SJSA1 (cell line): ENCODE data around the gene GADD45G. TPM values are rescaled to one million over a fixed set of nuclear protein-coding genes. Genes with fewer than 3 reads are reported as not detected.
A peak's percentile ranks its signal among the peaks of the same experiment; 100 is the strongest.

Experiments
- DNase-seq, 2 experiments: peaks; one replicate each; pipeline ENCODE4 v3.0.0-alpha.2; 2015 to 2020; ENCODE audit warnings: low spot score in 2 of 2, low read depth in 1 of 2
- H3K27ac ChIP-seq: fragments of 250-450 bp; sonication (Bioruptor Pico); 2 replicates; pipeline ENCODE4 v1.5.1; 2020; ENCODE audit warnings: mild to moderate bottlenecking, moderate library complexity
- H3K27me3 ChIP-seq: fragments of 250-450 bp; sonication (Bioruptor Pico); replicated peaks from 2 replicates; pipeline ENCODE4 v1.5.1; 2020; ENCODE audit warnings: mild to moderate bottlenecking, moderate library complexity
- H3K36me3 ChIP-seq: fragments of 250-450 bp; sonication (Bioruptor Pico); 2 replicates; pipeline ENCODE4 v1.5.1; 2020; ENCODE audit warnings: mild to moderate bottlenecking
- H3K4me1 ChIP-seq: fragments of 250-450 bp; sonication (Bioruptor Pico); replicated peaks from 2 replicates; pipeline ENCODE4 v1.6.1; 2021; ENCODE audit warnings: mild to moderate bottlenecking
- H3K4me3 ChIP-seq: fragments of 250-450 bp; sonication (Bioruptor Pico); 2 replicates; pipeline ENCODE4 v1.5.1; 2020; ENCODE audit warnings: mild to moderate bottlenecking
- H3K9me3 ChIP-seq: fragments of 250-450 bp; sonication (Bioruptor Pico); replicated peaks from 2 replicates; pipeline ENCODE4 v1.5.1; 2020; ENCODE audit warnings: mild to moderate bottlenecking
- total RNA-seq: library from RNA; depleted of rRNA; stranded (reverse); fragments of >200 nt; shearing (Covaris generic); gene quantifications from 2 replicates; pipeline ENCODE4 v1.2.3, GENCODE V29; 2014; rRNA removed

Gene GADD45G, protein sequence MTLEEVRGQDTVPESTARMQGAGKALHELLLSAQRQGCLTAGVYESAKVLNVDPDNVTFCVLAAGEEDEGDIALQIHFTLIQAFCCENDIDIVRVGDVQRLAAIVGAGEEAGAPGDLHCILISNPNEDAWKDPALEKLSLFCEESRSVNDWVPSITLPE
- not detected in 2 replicates for total RNA-seq

DNA sequence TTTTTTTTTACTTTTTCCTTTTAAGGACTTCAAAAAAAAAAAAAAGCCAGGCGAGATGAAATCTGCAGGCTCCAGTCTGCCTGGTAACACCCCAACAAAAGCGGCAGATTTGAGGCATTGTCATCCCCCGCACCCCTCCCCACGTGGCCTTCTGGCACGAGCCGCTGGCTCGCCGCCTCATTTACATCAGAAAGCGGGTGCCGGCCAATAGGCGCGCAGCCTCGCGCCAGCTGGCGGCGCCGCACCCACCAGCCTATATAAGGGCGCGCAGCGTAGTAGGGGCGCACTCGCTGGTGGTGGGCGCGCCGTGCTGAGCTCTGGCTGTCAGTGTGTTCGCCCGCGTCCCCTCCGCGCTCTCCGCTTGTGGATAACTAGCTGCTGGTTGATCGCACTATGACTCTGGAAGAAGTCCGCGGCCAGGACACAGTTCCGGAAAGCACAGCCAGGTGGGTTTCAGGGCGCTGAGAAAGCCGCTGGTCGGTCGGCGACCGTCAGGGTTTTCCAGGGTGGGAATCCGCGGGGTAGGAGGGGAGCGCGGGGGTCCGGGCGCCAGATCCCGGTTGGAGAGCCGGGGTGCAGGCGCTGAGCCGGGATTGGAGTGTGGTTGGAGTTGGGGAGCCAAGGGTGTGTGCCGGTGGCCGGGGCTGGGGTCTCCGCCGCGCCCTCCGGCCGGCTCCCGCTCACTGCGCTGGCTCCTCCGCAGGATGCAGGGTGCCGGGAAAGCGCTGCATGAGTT lies at the start of gene GADD45G:
TSS of gene GADD45G (plus strand) at position 284 of the 736 bp plus-strand sequence. CDS start at position 394, 110 bp downstream.
- no peaks in the 10 kb centered on the region for H3K36me3 ChIP-seq
- DNase-seq: no peak
- no peak within 1 kb of the TSS for H3K4me3 ChIP-seq
- no peaks in the 10 kb centered on the region for H3K9me3 ChIP-seq
- H3K27ac ChIP-seq: no peak within 1 kb of the TSS
- H3K4me1 ChIP-seq: no peaks in the 10 kb centered on the region
- H3K27me3 ChIP-seq: peaks cover 32% of the 10 kb centered on the region

DNA sequence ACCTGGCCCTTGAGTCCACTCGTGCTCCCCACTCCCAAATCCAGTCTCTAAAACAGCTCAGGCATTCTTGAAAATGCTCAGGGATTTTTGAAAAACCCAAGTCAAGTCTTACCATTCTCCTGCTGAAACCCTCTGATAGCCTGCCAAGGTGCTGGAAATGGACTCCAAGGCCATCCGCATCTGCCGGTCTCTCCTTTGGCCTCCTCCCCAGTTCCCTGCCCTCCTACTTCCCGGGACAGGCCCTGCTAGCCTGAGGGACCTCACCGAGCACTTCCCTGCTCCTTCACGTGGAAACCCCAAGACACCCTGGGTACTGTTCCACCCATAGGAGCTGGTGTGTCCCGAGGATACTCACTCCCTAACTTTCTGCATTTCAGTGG lies 49.8 kb upstream of the GADD45G start:
- no peaks in the 10 kb centered on the region for H3K4me1 ChIP-seq
- H3K27me3 ChIP-seq: no peaks in the 10 kb centered on the region
- H3K4me3 ChIP-seq: no peak overlapping the region
- H3K9me3 ChIP-seq: no peaks in the 10 kb centered on the region
- no peaks in the 10 kb centered on the region for H3K36me3 ChIP-seq
- no peak for DNase-seq
- H3K27ac ChIP-seq: no peak overlapping the region

DNA sequence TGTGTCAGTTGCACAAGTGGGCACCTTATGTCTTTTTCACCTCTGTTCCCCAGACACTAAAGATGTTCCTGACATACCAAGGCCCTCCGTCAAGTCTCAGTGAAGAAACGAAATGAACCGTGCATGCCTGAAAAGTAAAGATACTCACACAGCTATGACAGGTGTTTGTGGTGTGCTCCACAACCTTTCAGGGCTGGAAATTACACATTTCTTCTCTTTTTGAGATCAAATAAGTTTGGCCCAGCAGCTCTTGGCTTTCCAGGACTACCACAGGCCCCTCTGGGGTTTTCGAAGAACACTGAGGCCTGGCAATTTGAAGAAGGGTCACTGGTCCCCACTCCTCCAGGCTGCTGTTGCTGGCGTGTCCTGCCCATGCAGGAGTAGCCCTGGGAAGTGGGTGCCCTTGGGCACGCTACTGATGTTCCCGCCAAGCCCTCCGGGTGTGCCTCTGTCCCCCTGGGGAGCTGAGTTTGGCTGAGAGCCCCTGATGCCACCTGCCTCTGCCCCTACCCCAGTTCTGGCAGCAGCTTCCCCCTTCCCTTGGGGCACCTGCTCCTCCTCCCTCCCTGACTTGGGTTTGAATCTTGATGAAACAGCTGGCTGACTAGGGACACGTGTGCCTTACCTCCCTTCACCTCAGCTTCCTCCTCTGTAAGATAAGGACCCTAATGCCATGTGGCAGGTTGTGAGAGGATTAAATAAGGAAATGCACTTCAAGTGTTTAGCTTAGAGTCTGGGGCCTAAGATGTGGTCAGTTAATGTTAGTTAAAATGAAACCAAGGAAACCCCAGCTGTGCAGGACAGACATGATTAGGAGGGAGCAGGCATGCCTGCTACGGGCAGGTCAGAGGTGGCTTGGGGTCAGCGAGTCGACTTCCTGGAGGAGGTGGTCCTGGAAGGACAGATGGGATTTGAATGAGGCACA lies 49.1 kb upstream of the GADD45G start:
- no peak for DNase-seq
- Histone ChIP-seq H3K36me3 (no peaks in the 10 kb centered on the region), H3K4me1 (no peaks in the 10 kb centered on the region), H3K27ac (no peak overlapping the region), H3K27me3 (no peaks in the 10 kb centered on the region), H3K9me3 (no peaks in the 10 kb centered on the region), H3K4me3 (no peak overlapping the region)

DNA sequence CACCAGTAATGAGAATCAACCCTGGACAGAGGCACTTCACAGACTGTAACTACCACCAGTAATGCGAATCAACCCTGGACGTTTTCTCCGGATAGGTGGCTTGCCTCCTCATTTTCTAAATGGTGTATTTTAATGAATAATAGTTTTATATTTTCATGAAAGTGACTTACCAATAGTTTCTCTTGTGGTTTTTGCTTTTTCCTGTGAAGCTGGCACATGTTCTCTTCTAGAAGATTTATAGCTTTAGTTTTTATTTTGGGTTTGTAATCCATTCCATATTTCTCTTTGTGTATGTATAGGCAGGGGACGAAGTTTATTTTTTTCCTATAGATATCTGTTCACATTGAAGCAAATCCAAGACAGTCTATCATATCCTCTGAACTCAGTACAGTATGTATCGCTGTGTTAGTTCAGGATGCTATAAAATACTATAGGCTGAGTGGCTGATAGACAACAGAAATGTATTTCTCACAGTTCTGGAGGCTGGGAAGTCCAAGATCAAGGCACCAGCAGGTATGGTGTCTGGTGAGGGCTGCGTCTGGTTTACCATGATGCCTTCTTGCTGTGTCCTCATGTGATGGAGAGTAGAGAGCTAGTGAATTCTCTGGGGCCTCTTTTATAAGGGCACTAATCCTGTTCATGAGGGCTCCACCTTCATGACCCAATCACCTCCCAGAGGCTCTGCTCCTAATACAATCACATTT lies 46.5 kb upstream of the GADD45G start:
- no peaks in the 10 kb centered on the region for H3K4me1 ChIP-seq
- DNase-seq: no peak
- H3K36me3 ChIP-seq: no peaks in the 10 kb centered on the region
- no peaks in the 10 kb centered on the region for H3K9me3 ChIP-seq
- no peaks in the 10 kb centered on the region for H3K27me3 ChIP-seq
- no peak overlapping the region for H3K4me3 ChIP-seq
- no peak overlapping the region for H3K27ac ChIP-seq

DNA sequence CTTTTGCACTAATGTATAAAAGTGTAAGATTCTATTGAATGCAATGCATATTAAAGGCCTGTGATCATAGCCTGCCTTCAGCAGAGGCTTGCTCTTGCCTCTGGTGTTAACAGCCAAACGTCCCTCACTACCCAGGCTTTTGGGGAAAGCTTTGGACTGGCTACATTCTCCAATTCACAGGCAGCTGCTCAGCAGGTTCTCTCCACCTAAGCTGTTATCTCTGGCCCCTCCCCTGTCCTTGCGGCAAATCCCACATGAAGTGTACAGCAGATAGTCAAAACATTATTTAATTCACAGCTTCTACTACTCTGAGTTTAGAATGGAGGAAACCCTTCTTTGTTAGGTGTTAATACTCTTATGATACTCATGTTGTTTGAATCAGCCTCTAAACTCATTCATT lies 45.9 kb upstream of the GADD45G start:
- H3K27me3 ChIP-seq: no peaks in the 10 kb centered on the region
- no peak for DNase-seq
- H3K4me1 ChIP-seq: no peaks in the 10 kb centered on the region
- H3K4me3 ChIP-seq: no peak overlapping the region
- no peak overlapping the region for H3K27ac ChIP-seq
- H3K36me3 ChIP-seq: no peaks in the 10 kb centered on the region
- H3K9me3 ChIP-seq: no peaks in the 10 kb centered on the region

DNA sequence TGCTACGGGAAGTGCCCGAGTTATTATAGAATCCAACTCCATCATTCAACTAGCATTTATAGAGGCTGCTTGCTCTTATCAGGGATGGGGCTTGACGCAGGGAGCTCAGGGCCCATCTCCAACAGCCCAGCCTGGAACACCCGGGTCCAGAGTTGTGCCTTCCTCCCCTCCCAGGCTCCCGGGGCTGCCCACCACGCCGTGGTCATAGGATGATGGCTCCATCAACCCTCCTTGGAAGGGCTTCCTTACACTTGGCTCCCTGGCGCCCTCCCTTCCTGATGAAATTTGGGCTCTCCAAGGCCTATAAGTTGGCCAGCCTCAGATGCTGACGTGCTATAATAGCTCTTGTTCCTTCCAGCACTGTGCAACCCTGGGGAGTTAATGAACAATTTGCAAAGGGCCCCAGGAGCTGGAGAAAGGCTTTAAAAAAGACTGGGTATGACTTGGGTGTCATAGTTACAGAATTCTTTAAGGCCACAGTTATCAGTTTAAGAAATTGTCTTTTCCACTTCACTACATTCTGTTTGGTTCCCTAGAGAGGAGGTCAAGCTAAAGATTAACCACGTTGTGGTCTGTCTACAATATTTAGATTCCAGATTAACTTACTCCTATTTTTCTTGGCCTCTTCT lies 42.5 kb upstream of the GADD45G start:
- no peak for DNase-seq
- H3K4me3 ChIP-seq: no peak overlapping the region
- no peaks in the 10 kb centered on the region for H3K36me3 ChIP-seq
- H3K4me1 ChIP-seq: no peaks in the 10 kb centered on the region
- H3K27me3 ChIP-seq: no peaks in the 10 kb centered on the region
- H3K27ac ChIP-seq: no peak overlapping the region
- no peaks in the 10 kb centered on the region for H3K9me3 ChIP-seq

DNA sequence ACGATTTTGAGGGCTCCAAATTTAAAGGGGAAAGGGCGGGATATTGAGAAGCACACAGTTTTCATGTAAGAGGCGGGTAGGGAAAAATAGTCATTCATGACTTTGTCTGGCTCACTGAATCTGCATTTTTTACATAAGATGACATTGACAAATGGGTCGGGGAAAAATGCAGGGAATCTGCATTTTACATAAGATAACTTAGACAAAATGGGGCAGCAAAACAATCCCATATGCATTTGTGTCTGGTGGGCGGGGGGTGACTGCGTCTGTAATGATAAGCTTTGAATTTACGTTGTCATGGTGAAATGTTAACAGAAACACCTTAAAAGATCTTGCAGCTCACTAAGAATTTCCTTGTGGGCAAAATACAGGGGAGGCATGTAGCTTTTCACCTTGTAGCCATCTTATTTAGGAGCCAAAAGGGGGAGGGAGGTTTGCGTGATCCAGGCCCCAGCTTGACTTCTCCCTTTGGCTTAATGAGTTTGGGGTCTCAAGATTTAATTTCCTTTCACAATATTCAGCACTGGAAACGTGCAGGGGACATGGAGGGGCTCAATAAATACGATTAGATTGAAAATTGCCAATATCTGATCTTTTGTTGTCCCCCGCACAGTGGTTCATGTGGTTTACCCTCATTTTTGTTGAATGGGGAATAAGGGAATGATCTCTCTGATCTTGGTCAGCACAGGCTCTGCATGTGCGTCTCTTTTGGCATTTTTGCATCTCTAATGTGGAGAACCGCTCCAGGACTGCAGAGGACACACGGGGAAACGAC lies 41.1 kb upstream of the GADD45G start:
- DNase-seq: no peak
- Histone ChIP-seq H3K27ac (no peak overlapping the region), H3K36me3 (no peaks in the 10 kb centered on the region), H3K27me3 (no peaks in the 10 kb centered on the region), H3K9me3 (no peaks in the 10 kb centered on the region), H3K4me1 (no peaks in the 10 kb centered on the region), H3K4me3 (no peak overlapping the region)

DNA sequence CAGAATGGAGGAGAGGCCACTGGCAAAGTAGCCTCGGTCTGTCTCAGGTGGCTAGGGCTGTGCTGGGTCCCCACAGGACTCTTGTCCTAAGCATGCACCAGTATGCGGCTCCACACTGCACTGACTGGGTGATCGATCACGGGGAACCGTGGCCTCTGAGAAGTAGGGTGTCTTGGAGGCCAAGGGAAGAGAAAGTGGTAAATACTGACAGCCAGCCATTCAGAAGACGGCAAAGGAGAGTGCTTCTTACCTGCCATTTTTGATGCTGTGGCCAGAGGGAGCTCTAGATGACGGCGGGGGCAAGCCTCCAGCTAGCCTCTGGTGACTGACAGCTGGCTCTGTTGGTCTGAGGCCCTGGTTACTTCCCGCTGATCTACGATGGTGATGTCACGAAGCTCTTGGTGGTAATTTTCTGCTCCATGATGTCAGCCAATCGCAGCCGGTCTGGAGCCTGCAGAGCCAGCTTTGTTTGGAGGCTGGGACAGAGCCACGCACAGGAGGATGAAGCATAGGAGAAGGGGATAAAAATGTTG lies 40.4 kb upstream of the GADD45G start:
- H3K4me3 ChIP-seq: no peak overlapping the region
- no peaks in the 10 kb centered on the region for H3K36me3 ChIP-seq
- H3K27ac ChIP-seq: no peak overlapping the region
- H3K4me1 ChIP-seq: no peaks in the 10 kb centered on the region
- H3K9me3 ChIP-seq: no peaks in the 10 kb centered on the region
- no peaks in the 10 kb centered on the region for H3K27me3 ChIP-seq
- DNase-seq: no peak

DNA sequence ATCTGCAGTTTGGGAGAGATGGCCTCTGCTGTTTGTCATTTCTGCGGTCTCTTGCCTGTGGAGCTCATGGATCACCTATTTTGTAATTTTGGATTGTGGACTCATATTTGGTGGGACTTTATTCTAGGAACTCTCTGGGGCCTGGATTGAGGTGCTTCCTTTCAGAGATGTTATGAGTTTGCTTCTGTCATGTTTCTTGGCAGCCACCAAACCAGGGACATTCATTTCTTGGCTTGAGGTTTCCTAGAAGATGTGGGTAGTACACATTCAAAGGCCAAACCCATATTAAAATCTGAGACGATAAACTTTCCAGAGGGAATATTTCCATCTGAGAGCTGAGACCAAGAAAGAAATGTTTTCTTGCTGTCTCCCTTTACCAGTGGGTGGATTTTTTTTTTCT lies 37.2 kb upstream of the GADD45G start:
- H3K27ac ChIP-seq: no peak overlapping the region
- no peak for DNase-seq
- H3K36me3 ChIP-seq: no peaks in the 10 kb centered on the region
- H3K27me3 ChIP-seq: peaks cover 4% of the 10 kb centered on the region; the same call in 1 of the 2 replicates
- no peaks in the 10 kb centered on the region for H3K9me3 ChIP-seq
- H3K4me1 ChIP-seq: no peaks in the 10 kb centered on the region
- no peak overlapping the region for H3K4me3 ChIP-seq

DNA sequence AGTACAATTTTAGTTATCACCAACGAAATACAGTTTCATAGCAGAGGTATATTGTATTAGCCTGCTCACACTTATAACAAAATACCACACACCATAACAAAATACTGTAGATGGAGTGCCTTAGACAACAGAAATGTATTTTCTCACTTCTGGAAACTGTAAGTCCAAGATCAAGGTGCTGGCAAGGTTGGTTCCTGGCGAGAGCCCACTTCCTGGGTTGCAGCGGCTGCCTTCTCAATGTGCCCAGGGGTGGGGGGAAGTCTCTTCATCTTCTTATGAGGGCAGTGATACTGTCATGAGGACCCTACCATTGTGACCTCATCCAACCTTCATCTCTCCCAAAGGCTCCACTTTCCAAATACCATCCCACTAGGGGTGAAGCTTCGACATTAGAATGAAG lies 30.5 kb upstream of the GADD45G start:
- no peaks in the 10 kb centered on the region for H3K36me3 ChIP-seq
- H3K4me1 ChIP-seq: no peaks in the 10 kb centered on the region
- no peaks in the 10 kb centered on the region for H3K9me3 ChIP-seq
- no peak overlapping the region for H3K27ac ChIP-seq
- H3K27me3 ChIP-seq: peaks cover 8% of the 10 kb centered on the region; the same call in 1 of the 2 replicates
- no peak overlapping the region for H3K4me3 ChIP-seq
- no peak for DNase-seq

DNA sequence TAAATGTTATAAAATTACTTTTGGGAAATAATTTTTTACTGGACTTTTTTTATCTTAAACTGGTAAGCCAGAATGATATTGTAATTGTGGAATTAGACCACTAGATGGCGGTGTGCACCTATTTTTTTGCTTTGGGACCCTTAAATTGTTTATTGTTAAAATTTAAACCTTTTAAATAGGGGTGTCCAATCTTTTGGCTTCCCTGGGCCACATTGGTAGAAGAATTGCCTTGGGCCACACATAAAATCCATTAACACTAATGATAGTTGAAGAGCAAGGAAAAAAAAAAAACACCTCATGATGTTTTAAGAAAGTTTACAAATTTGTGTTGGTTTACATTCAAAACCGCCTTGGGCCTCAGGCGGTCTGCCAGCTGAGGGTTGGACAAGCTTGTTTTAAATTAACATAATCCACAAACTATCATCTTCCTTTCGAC lies 28.4 kb upstream of the GADD45G start:
- Histone ChIP-seq H3K36me3 (no peaks in the 10 kb centered on the region), H3K4me3 (no peak overlapping the region), H3K4me1 (no peaks in the 10 kb centered on the region), H3K27ac (no peak overlapping the region), H3K9me3 (no peaks in the 10 kb centered on the region), H3K27me3 (peaks cover 4% of the 10 kb centered on the region; the same call in 1 of the 2 replicates)
- peak in 1 of 2 experiments; percentile 15 for DNase-seq

DNA sequence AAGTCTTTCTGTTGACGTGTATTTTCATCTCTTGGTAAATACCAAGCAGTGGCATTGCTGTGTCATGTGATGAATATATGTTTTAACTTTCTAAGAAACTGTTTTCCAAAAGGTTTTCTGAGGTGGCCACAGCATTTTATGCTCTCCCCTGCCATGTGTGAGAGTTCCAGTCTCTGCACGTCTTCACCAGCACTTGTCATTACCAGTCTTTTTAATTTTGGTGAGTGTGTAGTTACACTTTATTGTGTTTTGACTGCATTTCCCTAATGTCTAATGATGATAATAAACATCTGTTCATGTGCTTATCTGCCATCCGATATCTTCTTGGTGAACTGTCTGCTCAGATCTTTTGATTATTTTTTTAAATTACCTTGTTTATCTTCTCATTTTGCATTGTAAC lies 27.4 kb upstream of the GADD45G start:
- Histone ChIP-seq H3K4me1 (no peaks in the 10 kb centered on the region), H3K27me3 (peaks cover 3% of the 10 kb centered on the region; the same call in 1 of the 2 replicates), H3K27ac (no peak overlapping the region), H3K36me3 (no peaks in the 10 kb centered on the region), H3K4me3 (no peak overlapping the region), H3K9me3 (no peaks in the 10 kb centered on the region)
- no peak for DNase-seq
